ENCODE results near the gene PIP5K1B.

The PIP5K1B gene

GRCh38 chr9:68739621-68740174 lies 34.7 kb downstream of the PIP5K1B start:
- peak overlapping the region; percentile 39 for H3K27ac ChIP-seq
- TF ChIP-seq ZFX (IDR thresholded peaks at IDR 0.05) (no peak), CTCF (conservative IDR thresholded peaks at IDR 0.05) (no peak)

- H3K27ac ChIP-seq = no peak overlapping the region
- TF ChIP-seq CTCF (conservative IDR thresholded peaks at IDR 0.05) (no peak), ZFX (IDR thresholded peaks at IDR 0.05) (no peak)
These were observed 35.5 kb downstream of the PIP5K1B start for GRCh38 chr9:68740561-68740960.

GRCh38 chr9:68741234-68741633 lies 36.2 kb downstream of the PIP5K1B start:
- no peak overlapping the region for H3K27ac ChIP-seq
- TF ChIP-seq CTCF (conservative IDR thresholded peaks at IDR 0.05) = no peak
- TF ChIP-seq ZFX (IDR thresholded peaks at IDR 0.05) = no peak

- no peak overlapping the region for H3K27ac ChIP-seq
- TF ChIP-seq ZFX (IDR thresholded peaks at IDR 0.05) (no peak), CTCF (conservative IDR thresholded peaks at IDR 0.05) (no peak)
These were observed 36.8 kb downstream of the PIP5K1B start for GRCh38 chr9:68741704-68742332.

- TF ChIP-seq CTCF (conservative IDR thresholded peaks at IDR 0.05) (no peak), ZFX (IDR thresholded peaks at IDR 0.05) (no peak)
- H3K27ac ChIP-seq = no peak overlapping the region; the same call in 1 of the 2 replicates
These were observed 37.3 kb downstream of the PIP5K1B start for GRCh38 chr9:68742333-68742730.

GRCh38 chr9:68744426-68744825 lies 39.4 kb downstream of the PIP5K1B start:
- H3K27ac ChIP-seq = no peak overlapping the region
- no peak for TF ChIP-seq CTCF (conservative IDR thresholded peaks at IDR 0.05)
- no peak for TF ChIP-seq ZFX (IDR thresholded peaks at IDR 0.05)

- TF ChIP-seq CTCF (conservative IDR thresholded peaks at IDR 0.05) (no peak), ZFX (IDR thresholded peaks at IDR 0.05) (no peak)
- H3K27ac ChIP-seq = no peak overlapping the region
These were observed 41.5 kb downstream of the PIP5K1B start for GRCh38 chr9:68746525-68746924.

All from C4-2B (cell line).